DMS 273 treated with DMSO at 0.1 percent for 48 hours (cell line): ENCODE data around the gene GFI1B.
"Not testable (repeated sequence)": the region's sequence is repeated elsewhere in the genome, so short reads cannot be mapped to it uniquely, and the experiment has no call there.

Experiments
- DNase-seq: peaks from one replicate; lab custom pipeline; 2025; lab: John Stamatoyannopoulos, UW

GFI1B gene

DNA sequence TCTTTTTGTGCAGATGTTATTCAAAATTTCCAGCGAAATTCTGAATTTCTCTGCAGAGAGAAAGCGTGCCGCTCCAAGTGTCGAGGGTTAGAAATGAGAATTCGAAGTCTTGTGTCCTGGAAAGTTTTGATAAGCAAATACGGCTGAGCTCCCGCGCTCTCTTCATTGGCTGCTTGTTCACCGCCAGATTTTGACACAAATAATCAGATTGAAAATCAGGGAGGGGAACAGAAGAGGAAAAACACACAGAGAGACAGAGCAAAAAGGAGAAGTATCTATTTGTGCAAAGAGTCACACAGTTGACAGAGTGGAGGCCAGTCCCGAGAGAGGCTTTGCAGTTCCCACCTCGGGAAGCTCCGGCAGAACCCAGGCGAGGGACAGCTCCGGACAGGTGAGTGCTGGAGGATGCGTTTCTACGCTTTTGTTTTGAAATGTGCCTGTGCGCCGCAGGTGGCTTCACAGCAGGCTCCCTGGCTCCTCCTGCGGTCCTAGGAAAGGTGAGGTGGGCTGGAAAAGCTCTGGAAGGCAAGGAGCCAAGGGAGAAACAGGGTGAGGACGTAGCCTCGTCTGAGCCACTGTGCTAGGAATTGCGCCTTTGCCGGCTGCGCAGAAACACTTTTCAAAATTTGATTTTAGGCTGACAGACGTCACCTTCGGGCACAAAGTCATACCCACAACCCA lies at the start of gene GFI1B:
Gene GFI1B, plus strand, starts transcription at position 244 of the 681 bp plus-strand sequence. CDS start 7,985 bp downstream, outside the sequence.
- DNase-seq, result no peak

- DNase-seq, result no peak
These were observed 47.2 kb upstream of the GFI1B start for GRCh38 chr9:132931178-132931735.

GRCh38 chr9:132935026-132935425 lies 43.5 kb upstream of the GFI1B start:
- DNase-seq, result no peak

DNA sequence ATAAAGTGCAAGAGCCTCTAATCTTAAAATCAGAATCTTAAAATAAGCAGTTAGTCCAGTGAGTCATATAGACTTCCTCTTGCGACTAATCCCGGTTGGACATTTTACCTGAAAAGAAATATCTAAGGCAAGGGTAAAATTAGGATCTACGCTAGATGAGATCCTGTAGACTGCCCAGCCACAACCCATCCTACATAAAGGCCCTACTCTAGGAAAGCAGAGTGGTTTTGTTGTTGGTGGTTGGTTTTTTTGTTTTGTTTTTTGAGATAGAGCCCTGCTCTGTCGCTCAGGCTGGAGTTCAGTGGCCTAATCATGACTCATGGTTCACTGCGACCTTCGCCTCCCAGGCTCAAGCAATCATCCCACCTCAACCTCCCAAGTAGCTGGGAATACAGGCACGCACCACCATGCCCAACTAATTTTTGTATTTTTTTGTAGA lies 41.0 kb upstream of the GFI1B start:
- DNase-seq, result no peak

GRCh38 chr9:132939169-132939568 lies 39.3 kb upstream of the GFI1B start:
- no peak for DNase-seq

- DNase-seq, result no peak
These were observed 35.8 kb upstream of the GFI1B start for GRCh38 chr9:132942541-132943182.

GRCh38 chr9:132943651-132944293 lies 34.7 kb upstream of the GFI1B start:
- DNase-seq, result no peak

- DNase-seq, result peak; percentile 77
These were observed 34.0 kb upstream of the GFI1B start, which contains the start of gene TSC1 for GRCh38 chr9:132944294-132945185. Gene TSC1 (minus strand): TSS chr9:132944616. CDS start chr9:132928872, 15,744 bp downstream.

- no peak for DNase-seq
These were observed 33.0 kb upstream of the GFI1B start for GRCh38 chr9:132945186-132946130.

DNA sequence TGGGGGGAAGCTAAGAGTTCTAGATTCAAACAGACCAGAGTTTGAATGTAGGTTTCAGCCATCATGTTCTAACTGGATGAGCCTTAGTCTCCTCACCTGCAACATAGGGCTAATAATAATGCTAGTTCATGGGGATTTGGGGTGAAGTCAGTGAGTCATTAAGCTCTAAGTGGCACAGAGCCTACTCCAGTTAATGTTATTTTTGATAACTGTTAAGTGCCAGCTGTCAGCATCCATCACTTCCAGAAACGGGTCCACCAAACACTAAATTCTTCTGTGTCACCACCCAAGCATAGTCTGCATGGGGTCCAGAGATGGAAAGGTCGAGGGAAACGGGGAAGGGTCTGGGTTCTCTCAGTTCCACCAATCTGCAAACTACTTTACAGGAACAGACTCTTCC lies 32.3 kb upstream of the GFI1B start:
- no peak for DNase-seq

DNA sequence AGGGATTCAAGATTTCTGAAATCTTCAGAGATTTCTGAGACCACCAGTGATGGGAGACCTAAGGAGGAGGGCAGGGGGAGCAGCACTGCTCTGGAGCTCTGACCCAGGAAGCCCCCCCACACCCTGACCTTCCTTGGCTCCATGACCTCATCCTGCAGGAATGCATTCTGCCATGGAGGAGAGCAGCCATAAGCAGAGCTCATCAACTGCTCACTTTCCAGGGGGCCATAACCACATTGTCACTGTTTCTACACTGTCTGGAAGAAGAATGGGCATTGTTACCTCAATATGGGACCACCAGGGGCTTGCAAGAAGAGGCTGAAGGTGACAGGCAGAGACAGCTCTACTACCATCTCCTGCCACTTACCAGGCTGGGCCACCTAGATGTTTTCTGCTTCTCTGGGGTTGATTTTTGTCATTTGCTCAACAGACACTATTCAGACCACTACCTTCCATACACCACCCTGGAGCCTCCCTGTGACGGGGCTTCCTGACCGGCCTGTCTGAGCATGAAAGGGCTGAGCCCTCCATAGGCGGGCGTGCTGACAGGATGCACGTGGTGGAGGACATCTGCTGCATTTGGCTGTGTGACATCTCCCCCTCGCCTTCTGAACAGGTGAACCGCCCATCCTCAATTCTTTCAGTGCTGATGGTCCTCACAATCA lies 31.7 kb upstream of the GFI1B start:
- no peak for DNase-seq

DNA sequence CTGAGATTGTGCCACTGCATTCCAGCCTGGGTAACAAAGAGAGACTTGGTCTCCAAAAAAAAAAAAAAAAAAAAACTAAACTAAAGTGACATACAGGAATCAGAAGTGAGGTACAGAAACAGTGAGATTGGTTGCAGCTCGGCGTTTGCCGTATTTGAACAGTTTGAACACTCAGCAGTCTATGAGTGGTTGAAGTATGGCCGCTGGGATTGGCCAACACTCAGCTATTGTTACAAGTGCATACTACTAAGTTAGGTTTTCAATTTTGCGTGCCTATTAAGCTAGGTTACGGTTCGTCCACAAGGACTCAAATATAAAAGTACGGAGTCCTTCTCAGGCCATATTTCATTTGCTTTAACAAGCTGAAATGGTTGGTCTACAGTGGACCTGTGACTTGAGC lies 30.7 kb upstream of the GFI1B start:
- no peak for DNase-seq

DNA sequence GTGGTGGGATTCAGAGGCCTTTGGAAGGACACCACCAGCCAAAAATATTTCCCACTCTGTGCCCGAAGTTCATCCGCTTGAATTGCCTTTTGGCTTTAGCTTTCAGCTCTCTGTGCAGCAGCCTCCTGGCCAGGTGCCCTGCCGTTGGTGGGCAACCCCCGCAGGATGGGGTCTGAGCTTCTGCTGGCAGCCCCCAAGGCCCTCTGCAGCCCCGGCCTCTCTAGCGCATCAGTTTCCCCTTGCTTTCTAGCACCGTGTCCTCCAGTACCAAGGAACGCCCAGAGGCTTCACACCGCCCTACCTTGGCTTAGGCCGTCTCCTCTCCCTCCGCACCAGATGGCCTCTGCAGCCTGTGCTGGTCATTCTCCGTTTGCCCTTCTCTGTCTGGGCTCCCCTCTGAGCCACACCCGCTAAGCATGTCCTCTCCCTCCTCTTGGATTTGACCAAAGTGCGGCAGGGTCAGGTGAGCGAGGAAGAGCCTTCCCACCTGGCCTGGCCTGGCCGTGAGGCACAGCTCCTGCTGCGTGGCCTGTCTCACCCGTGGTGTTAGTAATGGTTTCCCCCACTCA lies 29.9 kb upstream of the GFI1B start:
- DNase-seq, result no peak

GRCh38 chr9:132949709-132950108 lies 28.8 kb upstream of the GFI1B start:
- no peak for DNase-seq

GRCh38 chr9:132955123-132955522 lies 23.4 kb upstream of the GFI1B start:
- DNase-seq, result no peak

GRCh38 chr9:132955768-132956167 lies 22.7 kb upstream of the GFI1B start:
- no peak for DNase-seq

GRCh38 chr9:132957805-132958204 lies 20.7 kb upstream of the GFI1B start:
- no peak for DNase-seq

- DNase-seq, result no peak
These were observed 17.5 kb upstream of the GFI1B start for GRCh38 chr9:132961002-132961401.

DNA sequence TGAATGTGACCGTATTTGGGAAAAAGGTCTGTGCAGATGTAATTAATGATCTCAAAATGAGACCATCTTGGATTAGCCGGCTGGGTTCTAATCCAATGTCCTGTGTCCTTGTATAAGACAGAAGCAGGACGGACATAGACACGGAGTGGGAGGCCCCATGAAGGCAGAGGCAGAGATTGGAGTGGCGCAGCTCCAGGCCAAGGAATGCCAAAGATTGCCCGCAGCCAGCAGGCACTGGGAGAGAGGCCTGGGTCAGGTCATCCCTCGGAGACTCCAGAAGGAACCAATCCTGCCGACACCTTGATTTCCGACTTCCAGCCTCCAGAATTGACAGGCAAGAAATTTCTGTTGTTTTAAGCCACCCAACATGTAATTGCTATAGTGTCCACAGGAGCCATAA lies 13.0 kb upstream of the GFI1B start:
- no peak for DNase-seq

DNA sequence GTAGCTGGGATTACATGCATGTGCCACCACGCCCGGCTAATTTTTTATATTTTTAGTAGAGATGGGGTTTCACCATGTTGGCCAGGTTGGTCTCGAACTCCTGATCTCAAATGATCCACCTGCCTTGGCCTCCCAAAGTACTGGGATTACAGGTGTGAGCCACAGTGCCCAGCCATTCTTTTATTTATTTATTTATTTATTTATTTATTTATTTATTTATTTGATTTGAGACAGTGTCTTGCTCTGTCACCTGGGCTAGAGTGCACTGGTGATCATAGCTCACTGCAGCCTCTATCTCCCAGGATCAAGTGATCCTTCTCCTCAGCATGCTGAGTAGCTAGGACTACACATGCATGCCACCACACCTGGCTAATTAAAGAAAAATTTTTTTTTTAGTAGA lies 10.6 kb upstream of the GFI1B start:
- not testable (repeated sequence) for DNase-seq
